NCI-H748 (cell line): ENCODE data around the gene RASSF4.
A peak's percentile ranks its signal among the peaks of the same experiment; 100 is the strongest.

Experiments used
- DNase-seq: peaks from one replicate; lab custom pipeline; 2025; ENCODE audit not compliant: unreplicated experiment; lab: John Stamatoyannopoulos, UW

The RASSF4 gene, protein sequence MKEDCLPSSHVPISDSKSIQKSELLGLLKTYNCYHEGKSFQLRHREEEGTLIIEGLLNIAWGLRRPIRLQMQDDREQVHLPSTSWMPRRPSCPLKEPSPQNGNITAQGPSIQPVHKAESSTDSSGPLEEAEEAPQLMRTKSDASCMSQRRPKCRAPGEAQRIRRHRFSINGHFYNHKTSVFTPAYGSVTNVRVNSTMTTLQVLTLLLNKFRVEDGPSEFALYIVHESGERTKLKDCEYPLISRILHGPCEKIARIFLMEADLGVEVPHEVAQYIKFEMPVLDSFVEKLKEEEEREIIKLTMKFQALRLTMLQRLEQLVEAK

DNA sequence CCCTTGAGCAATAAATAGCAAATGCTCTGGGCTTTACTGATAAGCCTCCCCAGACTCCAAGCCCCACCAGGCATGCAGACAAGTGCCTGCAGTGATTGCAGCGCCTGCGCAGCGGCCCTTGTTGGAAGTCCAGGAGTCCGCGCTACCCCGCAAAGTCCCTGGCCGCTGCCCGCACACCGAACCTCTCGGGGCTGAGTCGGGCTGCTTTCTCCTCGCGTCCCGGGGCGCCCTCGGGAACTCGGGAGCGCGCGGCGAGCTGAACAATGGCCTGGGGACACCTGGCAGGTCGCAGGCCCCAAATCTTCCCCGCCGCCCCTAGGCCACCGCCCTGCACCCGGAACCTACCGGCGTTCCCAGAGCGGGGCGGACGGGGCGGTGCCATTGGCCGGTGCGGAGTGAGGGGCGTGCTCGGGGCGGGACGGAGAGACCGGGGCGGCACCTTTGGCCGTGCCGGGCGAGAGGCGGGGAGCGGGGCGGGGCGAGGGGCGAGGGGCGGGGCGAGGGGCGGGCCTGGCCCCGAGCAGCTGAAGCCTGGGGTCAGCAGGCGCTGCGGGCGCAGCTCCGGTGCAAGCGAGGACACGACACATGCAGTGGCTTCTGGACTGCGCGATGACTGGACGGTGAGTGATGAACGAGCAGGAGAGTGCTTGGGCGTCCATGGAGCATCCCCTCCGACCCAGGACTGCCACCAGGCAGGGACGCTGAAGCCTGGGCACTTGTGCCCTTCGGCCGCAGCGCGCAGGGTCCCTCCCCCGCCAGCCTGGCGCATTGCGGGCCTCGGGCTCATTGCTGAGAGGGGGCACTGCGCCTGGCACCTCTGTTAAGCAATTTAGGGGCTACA is at the start of gene RASSF4:
Gene RASSF4 (plus strand): TSS at position 556 of the 841 bp plus-strand sequence. CDS start 10,401 bp downstream, outside the sequence.
- peak; percentile 78 for DNase-seq

DNA sequence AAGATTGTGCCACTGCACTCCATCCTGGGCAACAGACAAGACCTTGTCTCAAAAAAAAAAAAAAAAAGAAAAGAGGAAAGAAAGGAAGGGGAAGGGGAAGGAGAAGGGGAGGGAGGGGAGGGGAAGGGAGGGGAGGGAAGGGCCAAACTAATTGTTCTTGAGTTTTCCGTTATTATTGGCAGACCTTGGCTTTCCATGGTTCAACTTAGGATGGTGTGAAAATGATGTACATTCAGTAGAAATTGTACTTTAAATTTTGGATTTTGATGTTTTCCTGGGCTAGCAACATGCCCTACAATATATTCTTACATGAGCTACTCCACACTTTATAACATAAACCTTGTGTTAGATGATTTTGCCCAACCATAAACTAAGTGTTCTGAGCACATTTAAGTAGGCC is 49.7 kb upstream of the RASSF4 start:
- DNase-seq, result no peak

DNA sequence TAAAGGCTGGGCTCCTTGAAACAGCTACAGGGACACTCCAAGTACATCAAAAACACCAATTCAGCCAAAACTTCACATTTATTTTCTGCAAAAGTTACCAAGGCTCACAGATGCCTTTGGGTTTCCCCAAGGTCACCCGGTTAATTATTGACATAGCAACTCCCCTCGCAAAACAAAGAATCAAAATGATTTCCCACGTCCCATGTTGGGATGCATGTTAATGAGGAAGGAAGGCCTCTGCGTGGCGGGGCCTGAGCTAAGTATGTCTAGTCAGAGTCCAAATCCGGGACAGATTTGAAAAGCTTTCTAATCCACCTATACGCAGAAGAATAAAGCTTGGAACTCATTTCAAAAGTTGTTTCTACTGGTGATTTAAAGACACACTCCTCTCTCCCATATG is 49.0 kb upstream of the RASSF4 start:
- no peak for DNase-seq

DNA sequence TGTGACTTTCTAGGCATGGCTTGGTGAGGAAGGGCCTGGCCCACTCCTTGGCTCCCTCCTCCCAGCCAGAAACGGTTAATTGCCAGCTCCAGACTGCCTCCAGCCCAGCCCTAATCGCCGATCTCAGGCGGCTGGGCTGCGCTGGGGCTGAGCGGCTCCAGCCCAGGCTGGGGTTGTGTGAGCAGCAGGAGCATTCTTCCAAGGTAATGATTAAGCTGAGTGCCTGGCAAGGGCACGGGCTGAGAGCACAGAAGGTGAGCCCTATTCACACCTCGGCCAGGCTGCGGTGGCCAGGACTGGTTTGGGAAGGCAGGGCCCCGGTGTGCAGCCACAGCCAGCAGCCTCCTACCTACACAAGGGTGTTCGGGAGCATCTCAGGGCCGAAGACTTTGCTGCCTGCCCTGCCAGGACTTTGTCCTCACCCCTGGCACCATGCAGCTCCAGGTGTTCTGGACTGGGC is 48.5 kb upstream of the RASSF4 start, which contains the start of gene TMEM72:
Gene TMEM72 (plus strand): TSS at position 257 of the 460 bp plus-strand sequence. CDS start 176 bp downstream, at position 433.
- DNase-seq, result peak; percentile 2

DNA sequence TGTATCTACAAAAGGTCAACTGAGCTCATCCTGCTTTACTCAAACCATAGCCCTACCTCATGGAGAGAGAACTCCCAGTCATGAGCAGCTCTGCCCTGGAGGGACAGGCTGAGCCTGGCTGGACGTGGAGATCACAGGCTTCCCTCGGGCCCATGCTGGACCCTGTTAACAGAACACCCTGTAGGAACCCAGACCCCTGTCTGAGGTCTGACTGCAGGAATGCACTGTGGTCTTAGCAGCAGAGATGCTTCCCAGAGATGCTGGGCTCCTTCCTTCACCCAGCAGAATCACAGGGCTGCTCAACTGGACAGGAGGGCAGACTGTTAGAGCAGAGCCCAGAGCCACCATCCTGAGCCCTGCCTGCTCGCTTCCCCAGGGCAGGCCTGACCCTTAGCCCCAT is 47.7 kb upstream of the RASSF4 start:
- DNase-seq, result no peak

DNA sequence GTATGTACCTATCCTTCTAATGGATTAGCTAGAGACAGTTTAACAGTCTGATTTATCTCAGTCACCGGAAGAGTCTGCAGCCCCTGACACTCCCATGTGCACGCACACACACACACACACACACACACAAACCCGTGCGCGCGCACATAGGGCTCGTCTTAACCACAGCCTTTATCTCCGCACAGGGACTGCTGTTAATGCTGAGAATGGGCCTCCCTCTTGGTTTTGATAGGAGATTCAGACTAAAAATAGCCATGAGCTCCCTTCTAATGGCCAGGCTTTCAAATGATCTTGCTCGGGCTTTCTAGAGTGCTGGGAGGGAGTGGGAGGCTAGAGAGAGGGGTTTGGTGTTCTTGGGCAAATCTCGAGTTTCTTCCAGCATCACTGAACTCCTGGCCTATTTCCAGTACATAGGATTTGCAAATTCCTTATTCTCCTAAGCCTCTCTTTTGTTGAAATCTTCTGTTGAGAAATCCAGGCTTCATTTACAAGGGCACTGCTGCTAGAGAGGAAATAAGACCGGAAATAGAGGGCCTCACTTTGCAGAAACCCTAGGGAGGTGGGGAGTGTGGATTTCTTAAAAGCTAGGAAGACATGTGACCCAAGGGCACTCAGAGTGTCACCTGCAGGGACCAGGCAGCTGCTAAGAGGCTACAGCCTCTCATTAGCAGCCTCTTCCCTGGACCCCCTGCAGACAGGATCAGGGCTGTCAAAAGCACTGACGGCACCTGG is 46.1 kb upstream of the RASSF4 start:
- DNase-seq, result no peak

DNA sequence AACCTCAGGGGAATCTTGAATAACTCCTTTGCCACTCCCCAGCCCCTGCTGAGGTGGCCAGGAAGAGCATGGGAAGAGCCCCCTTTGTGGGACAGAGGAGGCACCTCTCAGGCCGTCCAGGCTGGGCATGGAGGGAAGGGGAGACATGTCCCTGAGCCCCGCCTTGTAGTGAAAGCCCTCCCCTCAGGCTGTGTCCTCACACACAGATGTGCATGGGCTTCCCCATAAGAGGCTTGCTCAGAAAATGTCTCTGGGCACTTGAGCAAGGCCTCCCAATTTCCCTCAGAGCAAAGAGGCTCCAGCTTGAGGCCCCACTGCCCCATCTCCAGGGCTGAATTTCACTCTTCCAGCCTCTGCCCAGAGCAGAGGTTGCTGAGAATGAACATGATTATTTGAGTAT is 44.7 kb upstream of the RASSF4 start:
- DNase-seq, result no peak

DNA sequence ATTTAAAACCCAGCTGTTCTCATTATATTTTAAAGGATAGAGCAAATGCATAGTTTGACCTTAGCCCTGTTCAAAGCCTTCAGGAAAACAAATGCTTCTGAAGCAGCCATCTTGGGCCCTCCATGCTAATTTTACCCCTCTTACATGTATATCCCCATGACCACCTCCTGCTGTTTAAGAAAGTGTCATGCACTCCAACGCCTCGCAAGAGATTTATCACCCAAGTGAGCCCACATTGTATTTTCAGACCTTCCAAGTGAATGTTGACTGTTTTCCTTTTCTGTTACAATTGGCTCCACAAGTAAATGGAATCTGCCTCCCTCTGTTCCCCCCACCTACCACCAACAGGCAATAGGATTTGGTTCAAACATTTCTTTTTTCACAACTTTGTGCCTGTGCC is 43.2 kb upstream of the RASSF4 start:
- DNase-seq, result no peak

DNA sequence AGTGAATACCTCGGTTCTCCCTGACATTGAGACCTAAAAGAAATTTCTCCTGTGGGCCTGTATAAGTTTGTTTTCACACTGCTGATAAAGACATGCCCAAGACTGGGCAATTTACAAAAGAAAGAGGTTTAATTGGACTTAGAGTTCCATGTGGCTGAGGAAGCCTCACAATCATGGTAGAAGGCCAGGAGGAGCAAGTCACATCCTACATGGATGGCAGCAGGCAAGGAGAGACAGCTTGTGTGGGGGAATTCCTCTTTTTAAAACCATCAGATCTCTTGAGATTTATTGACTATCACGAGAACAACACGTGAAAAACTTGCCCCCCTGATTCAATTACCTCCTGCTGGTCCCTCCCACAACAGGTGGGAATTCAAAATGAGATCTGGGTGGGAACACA is 41.8 kb upstream of the RASSF4 start:
- no peak for DNase-seq

DNA sequence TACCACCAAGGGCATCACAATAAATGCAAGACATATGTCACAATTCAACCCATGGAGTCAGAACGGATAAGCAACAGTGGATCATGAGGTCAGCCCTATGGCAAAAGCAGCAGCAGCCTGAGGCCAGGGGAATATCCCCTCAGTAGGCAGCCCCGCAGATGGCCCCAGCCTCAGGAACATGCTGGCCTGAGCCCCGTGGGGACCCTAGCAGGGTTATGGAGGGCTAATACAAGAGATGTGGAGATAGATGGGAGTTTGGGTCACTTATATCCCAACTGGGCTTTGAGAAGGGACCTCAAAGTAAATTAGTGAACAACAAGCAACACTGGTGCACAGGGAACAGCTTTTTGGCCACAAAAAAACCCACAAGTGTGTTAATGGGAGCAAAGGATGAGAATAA is 39.4 kb upstream of the RASSF4 start:
- DNase-seq, result no peak

DNA sequence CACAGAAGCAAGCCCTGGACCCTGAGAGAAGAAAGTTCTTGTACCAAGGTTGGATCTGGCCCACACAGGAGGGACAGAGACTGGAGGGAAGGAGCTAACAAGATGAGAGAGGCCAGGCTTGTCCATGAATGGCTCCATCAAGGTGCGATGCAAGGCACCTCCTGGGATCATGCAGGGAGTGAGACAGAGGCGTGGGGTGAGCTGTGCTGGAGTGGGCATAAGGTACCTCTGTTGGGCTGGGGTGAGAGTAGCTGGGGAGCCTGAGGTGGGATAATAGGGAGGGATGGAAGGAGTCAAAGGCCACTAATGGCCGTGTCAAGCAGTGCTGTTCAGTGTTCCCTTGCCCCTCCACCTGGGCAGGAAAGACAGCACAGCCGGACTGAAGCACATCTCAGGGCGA is 38.5 kb upstream of the RASSF4 start:
- no peak for DNase-seq

DNA sequence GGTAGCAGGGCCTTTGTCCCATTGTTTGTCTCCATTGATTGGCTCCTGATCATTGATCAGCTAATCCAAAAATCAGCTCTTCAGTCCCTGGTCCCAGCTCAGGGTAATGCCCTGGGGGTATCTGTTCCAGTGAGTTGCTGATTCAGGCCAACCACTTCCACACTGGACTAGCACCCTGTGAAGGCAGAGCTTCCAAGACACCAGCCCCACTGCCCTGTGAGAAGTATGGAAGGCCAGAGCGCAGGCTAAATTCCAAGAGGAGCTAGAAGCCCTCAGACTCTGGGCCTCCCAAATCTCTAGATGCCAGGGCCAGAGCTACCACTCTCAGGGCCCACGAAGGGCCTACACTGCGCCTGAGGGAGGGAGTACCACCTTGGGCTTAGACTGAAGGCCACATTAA is 38.1 kb upstream of the RASSF4 start:
- no peak for DNase-seq

DNA sequence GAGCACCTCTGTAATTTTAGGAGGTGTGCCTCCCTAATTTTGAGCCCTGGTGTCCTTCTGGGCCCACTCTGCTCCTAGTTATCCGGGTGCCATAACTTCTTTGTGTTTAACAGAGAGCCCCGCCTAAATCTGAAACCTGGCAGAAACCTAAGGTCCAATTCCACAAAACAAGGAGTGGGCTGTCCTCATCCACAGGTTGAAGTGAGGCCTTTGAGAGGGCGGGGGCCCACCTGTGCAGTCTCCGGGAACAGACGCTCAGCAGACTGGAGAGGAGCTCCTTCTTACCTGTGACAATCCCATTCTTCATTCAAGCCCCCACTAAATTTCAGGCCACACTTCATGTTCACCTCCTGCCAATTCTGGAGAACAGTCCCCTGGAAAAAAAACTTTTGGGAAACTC is 37.6 kb upstream of the RASSF4 start:
- DNase-seq, result no peak

DNA sequence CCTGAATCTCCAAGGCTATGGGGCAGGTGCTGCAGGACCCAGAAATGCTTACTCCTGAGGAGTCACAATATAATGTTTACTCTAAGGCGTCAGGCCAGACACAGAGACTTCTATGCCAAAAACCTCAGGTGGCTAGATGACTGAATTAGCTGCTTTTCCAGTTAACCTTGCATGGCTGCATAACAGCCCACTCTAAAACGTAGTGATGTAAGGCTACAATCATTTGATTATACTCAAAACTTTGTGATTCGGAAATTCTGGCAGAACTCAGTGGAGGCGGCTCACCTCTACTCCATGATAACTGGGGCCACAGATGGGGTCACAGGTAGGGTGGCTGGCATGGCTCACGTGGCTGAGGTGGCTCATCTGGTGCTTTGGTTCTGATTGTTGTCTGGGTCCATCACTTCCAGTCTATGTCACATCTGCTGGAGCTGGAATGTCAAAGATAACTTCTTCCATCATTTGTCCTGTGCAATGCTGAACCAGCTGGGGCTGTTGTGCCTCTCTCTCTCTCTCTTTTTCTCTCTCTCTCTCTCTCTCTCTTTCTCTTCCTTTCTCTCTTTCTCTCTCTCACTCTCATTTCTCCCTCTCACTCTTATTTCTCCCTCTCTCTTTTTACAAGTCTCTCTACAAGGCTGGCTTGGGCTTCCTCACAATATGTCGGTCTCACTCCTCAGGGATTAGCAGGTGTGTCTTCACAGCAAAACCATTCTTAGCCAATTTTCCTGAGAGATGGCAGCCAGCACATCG is 36.6 kb upstream of the RASSF4 start:
- no peak for DNase-seq

DNA sequence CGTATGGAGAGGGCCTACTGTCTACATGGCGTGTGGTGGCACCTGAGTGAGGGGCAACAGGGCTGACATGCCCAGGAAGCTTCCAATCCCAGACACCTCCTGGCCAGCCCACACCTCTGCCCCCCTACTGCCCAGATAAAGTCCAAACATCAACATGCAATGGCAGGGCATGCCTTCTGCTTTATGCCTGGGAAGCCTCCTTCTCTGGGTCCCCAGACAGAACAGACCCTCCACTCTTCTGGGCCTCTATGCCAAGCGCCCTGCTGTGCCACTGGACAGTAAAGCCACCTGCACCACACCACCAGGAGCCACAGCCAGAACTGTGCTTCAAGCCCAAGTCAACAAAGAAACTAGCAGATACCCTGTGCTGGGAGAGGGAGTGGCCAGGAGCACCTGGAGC is 36.0 kb upstream of the RASSF4 start:
- DNase-seq, result no peak

DNA sequence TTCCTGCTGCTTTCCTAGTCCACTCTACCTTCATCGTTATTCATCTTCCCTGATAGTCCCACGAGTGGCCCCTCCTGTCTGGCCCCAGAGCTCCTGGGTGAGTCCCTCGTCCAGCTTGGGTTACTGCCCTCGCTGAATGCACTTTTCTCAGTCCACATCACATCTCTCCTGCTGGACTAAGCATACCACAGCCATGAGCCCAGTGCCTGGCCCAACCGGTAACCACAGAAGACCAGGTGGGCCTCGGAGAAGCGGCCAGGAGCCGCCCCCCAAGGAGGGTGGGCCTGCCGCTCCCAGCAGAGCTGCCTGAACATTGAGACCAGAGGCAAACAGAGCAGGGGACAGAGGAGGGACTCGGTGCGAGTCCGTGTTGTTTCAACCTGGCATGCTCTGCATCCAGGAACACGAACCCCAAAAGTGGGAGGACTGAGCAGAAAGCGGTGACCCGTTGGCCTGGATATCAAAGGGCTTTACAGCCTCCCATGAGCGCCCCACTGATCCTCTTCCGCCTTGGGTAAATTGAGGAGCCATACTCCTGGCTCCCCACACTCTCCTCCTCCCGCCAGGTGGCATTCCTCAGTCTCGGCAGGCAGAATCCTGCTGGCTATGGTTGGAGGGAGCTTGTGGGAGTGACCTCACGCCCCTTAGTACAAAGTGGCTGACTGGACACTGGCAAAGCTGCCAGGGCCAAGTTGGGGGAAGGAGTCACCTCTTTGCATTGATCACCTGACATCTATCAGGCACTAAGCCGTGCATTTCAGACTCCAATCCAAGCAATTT is 35.2 kb upstream of the RASSF4 start:
- no peak for DNase-seq

DNA sequence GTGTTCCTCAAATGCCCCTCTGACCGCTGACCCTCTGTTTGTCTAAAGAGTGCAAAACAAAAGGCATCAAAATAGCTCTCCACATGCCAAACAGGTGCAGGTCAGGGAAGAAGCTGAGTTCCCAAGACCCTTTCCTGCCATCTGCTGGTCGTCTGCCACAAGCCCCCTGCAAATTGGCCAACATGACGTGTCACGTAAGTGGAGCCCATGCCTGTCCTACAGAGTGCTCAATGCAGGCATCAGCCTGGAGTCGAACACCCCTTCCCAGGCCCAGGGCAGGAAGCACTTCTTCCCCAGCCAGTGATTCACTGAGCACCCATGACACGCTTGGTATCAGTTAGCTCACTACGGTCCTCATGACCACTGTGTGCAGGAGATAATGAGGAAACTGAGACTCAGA is 34.4 kb upstream of the RASSF4 start:
- peak; percentile 74 for DNase-seq

DNA sequence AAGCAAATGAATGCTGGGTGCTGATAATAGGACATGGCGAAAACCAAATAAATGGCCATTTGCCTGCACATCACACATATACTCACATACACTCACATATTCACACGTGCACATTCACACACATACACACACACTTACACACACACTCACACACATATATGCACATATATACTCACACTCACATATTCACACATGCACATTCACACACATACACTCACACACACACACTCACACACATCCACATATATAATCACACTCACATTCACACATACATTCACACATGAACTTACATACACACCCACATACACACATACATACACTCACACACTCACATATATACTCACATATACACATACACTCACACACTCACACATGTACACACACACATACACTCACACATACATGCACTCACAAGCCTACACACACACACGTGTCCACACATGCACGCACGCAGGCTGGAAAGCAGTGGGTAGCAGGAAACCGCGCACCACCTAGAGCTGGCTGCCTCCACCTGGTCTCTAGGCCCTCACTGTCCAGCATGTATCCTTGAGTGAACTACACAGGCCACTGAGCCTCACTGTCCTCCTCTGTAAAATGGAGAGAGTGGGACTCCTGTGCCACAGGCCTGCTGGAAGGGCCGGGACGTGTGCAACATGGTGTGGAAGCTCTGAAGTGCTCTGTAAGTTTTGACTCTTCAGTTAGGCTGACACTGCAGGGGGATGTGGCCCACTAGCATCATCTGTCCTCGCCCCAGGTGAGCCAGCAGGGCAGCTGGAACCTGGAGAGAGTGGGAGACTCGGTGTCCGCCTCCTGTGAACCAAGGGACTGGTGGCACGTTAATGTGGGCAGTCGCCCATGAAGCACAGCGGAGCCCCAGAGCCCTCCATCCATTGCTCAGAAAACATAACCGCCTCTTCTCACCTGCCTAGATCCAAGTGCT is 33.5 kb upstream of the RASSF4 start:
- no peak for DNase-seq

DNA sequence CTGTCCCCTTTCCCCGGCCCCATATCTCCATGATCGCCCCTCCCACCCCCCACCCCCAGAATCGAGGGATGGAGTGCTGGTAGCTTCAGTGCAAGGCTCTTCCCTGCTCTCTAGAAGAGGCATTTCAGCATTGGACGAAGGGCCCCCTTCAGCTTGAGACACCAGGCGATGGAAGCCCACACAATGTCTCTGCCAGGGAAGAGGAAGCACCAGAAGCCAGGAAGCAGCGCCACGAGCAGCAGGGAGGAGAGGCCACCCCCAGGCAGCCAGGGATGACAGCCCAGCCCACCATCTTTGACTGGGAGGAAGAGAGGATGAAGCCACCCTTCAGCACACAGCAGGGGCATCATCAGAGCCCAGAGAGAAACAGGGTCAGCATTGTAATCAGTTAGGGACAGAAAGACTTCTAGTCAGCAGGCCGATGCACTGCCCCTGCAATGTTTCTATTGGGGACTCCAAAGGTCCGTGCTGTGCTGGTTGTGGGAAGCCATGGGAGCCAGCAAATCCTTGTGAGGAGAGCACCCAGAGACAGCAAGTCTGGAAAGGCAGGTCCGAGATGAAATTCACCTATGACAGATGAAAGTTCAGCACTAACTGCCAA is 32.8 kb upstream of the RASSF4 start:
- DNase-seq, result no peak
